Measurements from ENCODE around the gene VAV3. TPM values are rescaled to one million over a fixed set of nuclear protein-coding genes. Genes with fewer than 3 reads are reported as not detected.

VAV3 gene
- polyA plus RNA-seq, 1 of the 3 experiments (the other 2 are of a cell fraction): not detected

DNA sequence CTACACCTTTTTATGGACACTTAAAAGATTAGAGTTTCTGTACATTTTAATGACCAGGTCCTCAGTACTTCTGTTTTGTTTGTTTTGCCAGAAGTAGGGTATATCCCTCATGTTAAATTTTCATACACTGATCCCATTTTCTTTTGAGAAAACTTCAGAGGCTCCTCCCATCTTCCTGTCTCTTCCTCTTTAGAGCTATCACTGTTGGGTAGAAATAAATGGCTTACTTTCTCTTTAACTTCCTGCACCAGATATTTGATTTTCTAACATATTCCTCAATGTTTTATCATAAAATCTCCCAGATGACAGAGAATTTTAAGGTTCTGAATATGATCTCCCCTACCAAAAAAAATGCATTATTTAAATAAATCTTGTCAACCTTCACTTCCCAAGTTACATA, 23.4 kb downstream of the VAV3 start:
- H3K4me2 ChIP-seq: no peak overlapping the region
- CTCF ChIA-PET: interaction anchor here (1.9 kb wide), 1 partner anchor 184 kb away, joined by 6 read pairs; no protein-coding TSS in a partner anchor
- no peaks in the 10 kb centered on the region for H3K27me3 ChIP-seq (ENCODE audit: insufficient read depth)
- no peak for DNase-seq
- no peaks in the 10 kb centered on the region for H3K9me3 ChIP-seq
- H3F3A ChIP-seq (replicated peaks; ENCODE audit: insufficient read depth): no peaks in the 10 kb centered on the region
- TF ChIP-seq RFX5 (IDR thresholded peaks at IDR 0.05; ENCODE audit: low read length) (no peak), USF2 (IDR thresholded peaks at IDR 0.05; ENCODE audit: borderline replicate concordance, low read depth, low read length) (no peak), GATA2 (CRISPR knock-in tag; IDR thresholded peaks at IDR 0.05) (no peak), YY1 (IDR thresholded peaks at IDR 0.05; ENCODE audit: low read depth) (no peak), MXI1 (IDR thresholded peaks at IDR 0.05; ENCODE audit: low read depth, low read length) (no peak), FOXM1 (IDR thresholded peaks at IDR 0.05; ENCODE audit: low read depth) (no peak), MEF2A (IDR thresholded peaks at IDR 0.05; ENCODE audit: borderline replicate concordance, low read depth) (no peak), NRF1 (IDR thresholded peaks at IDR 0.05; ENCODE audit: low read depth, low read length) (no peak)
- TF ChIP-seq, protein P1, sequence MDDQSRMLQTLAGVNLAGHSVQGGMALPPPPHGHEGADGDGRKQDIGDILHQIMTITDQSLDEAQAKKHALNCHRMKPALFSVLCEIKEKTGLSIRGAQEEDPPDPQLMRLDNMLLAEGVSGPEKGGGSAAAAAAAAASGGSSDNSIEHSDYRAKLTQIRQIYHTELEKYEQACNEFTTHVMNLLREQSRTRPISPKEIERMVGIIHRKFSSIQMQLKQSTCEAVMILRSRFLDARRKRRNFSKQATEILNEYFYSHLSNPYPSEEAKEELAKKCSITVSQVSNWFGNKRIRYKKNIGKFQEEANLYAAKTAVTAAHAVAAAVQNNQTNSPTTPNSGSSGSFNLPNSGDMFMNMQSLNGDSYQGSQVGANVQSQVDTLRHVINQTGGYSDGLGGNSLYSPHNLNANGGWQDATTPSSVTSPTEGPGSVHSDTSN (IDR thresholded peaks at IDR 0.05): no peak
- TF ChIP-seq, protein P2, sequence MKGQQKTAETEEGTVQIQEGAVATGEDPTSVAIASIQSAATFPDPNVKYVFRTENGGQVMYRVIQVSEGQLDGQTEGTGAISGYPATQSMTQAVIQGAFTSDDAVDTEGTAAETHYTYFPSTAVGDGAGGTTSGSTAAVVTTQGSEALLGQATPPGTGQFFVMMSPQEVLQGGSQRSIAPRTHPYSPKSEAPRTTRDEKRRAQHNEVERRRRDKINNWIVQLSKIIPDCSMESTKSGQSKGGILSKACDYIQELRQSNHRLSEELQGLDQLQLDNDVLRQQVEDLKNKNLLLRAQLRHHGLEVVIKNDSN (IDR thresholded peaks at IDR 0.05; ENCODE audit: borderline replicate concordance, low read depth): no peak
- H3K79me2 ChIP-seq (ENCODE audit: insufficient read depth): no peaks in the 10 kb centered on the region
- H3K9me2 ChIP-seq: no peaks in the 10 kb centered on the region
- no peak overlapping the region for H3K9ac ChIP-seq
- H3K4me3 ChIP-seq (ENCODE audit: low read depth in 2 of 2, low read length in 1 of 2): no peak overlapping the region
- no peak overlapping the region for H3K27ac ChIP-seq (ENCODE audit: low read depth in 2 of 2, low read length in 1 of 2)
- no peaks in the 10 kb centered on the region for H4K20me1 ChIP-seq (ENCODE audit: insufficient read depth)
- POLR2A ChIA-PET: no interaction called here
- H3K4me1 ChIP-seq (ENCODE audit: control insufficient read depth in 1 of 2, insufficient read depth in 2 of 2, low read depth in 1 of 2, low read length in 1 of 2): peaks cover 5 to 7% of the 10 kb centered on the region in 2 experiments; a peak in 2 of 4 replicates
- H3K36me3 ChIP-seq (replicated peaks in 1 of 2; ENCODE audit: control insufficient read depth in 1 of 2, insufficient read depth in 2 of 2, low read length in 1 of 2): no peaks in the 10 kb centered on the region
- no peak overlapping the region for H2AFZ ChIP-seq (ENCODE audit: low read depth)

- Histone ChIP-seq H3K4me3 (ENCODE audit: low read depth in 2 of 2, low read length in 1 of 2) (no peak overlapping the region), H4K20me1 (ENCODE audit: insufficient read depth) (no peaks in the 10 kb centered on the region), H3K27me3 (ENCODE audit: insufficient read depth) (no peaks in the 10 kb centered on the region), H3K9ac (no peak overlapping the region), H3K36me3 (replicated peaks in 1 of 2; ENCODE audit: control insufficient read depth in 1 of 2, insufficient read depth in 2 of 2, low read length in 1 of 2) (no peaks in the 10 kb centered on the region), H3F3A (replicated peaks; ENCODE audit: insufficient read depth) (no peaks in the 10 kb centered on the region), H3K9me3 (no peaks in the 10 kb centered on the region), H3K27ac (ENCODE audit: low read depth in 2 of 2, low read length in 1 of 2) (no peak overlapping the region), H2AFZ (ENCODE audit: low read depth) (no peak overlapping the region), H3K9me2 (no peaks in the 10 kb centered on the region), H3K79me2 (ENCODE audit: insufficient read depth) (no peaks in the 10 kb centered on the region), H3K4me1 (ENCODE audit: control insufficient read depth in 1 of 2, insufficient read depth in 2 of 2, low read depth in 1 of 2, low read length in 1 of 2) (peaks cover 7 to 9% of the 10 kb centered on the region in 2 experiments; a peak in 3 of 4 replicates), H3K4me2 (no peak overlapping the region)
- WGBS (ENCODE audit: low lambda C conversion rate): 67% methylated on average over 7 of the region's 7 CpGs
- ChIA-PET CTCF (interaction anchor here (1.9 kb wide), 1 partner anchor 184 kb away, joined by 6 read pairs; no protein-coding TSS in a partner anchor), POLR2A (no interaction called here)
- TF ChIP-seq POLR2AphosphoS5 (IDR thresholded peaks at IDR 0.05; ENCODE audit: low read depth, low read length): no peak
- DNase-seq: no peak
Measured at GRCh38 chr1:107941123-107941522, 23.9 kb downstream of the VAV3 start.
